ENCODE results near the gene EPHB3. TPM values are rescaled to one million over a fixed set of nuclear protein-coding genes. Genes with fewer than 3 reads are reported as not detected.

Gene EPHB3
- polyA plus RNA-seq, 1 donor: 33.9 TPM

GRCh38 chr3:184563941-184564684 lies 2.5 kb downstream of the EPHB3 start:
- DNase-seq (ENCODE audit: low read depth): no peak

GRCh38 chr3:184564685-184565385 lies 3.2 kb downstream of the EPHB3 start:
- no peak for DNase-seq (ENCODE audit: low read depth)

GRCh38 chr3:184565421-184566211 lies 4.0 kb downstream of the EPHB3 start:
- DNase-seq (ENCODE audit: low read depth): no peak

GRCh38 chr3:184566441-184567414 lies 5.1 kb downstream of the EPHB3 start:
- DNase-seq (ENCODE audit: low read depth): no peak

GRCh38 chr3:184567946-184568559 lies 6.5 kb downstream of the EPHB3 start:
- no peak for DNase-seq (ENCODE audit: low read depth)

- DNase-seq (ENCODE audit: low read depth): no peak
Observed at GRCh38 chr3:184568560-184568923, 7.0 kb downstream of the EPHB3 start.

GRCh38 chr3:184568924-184569829 lies 7.6 kb downstream of the EPHB3 start:
- peak; percentile 97 for DNase-seq (ENCODE audit: low read depth)

- no peak for DNase-seq (ENCODE audit: low read depth)
Observed at GRCh38 chr3:184570035-184570434, 8.4 kb downstream of the EPHB3 start.

GRCh38 chr3:184570489-184570888 lies 8.9 kb downstream of the EPHB3 start:
- DNase-seq (ENCODE audit: low read depth): no peak

- DNase-seq (ENCODE audit: low read depth): no peak
Observed at GRCh38 chr3:184571750-184572377, 10.3 kb downstream of the EPHB3 start.

- DNase-seq (ENCODE audit: low read depth): no peak
Observed at GRCh38 chr3:184572633-184573270, 11.2 kb downstream of the EPHB3 start.

GRCh38 chr3:184574515-184575417 lies 13.2 kb downstream of the EPHB3 start:
- DNase-seq (ENCODE audit: low read depth): no peak

GRCh38 chr3:184575701-184576100 lies 14.1 kb downstream of the EPHB3 start:
- DNase-seq (ENCODE audit: low read depth): no peak

GRCh38 chr3:184576457-184577240 lies 15.1 kb downstream of the EPHB3 start:
- no peak for DNase-seq (ENCODE audit: low read depth)

GRCh38 chr3:184577546-184577945 lies 16.0 kb downstream of the EPHB3 start:
- no peak for DNase-seq (ENCODE audit: low read depth)

GRCh38 chr3:184578218-184578617 lies 16.6 kb downstream of the EPHB3 start:
- DNase-seq (ENCODE audit: low read depth): no peak

GRCh38 chr3:184578822-184579221 lies 17.2 kb downstream of the EPHB3 start:
- no peak for DNase-seq (ENCODE audit: low read depth)
